SK-N-SH treated with all-trans-retinoic acid at 6 μM for 48 hours (cell line): Measurements from ENCODE around the gene LIAS.

Experiments used
- ATAC-seq: fragments of 200-7000 bp; cut with Tn5 transposase; 3 replicates; pipeline ENCODE4 v1.9.1; 2020; ENCODE audit warnings: mild to moderate bottlenecking, moderate library complexity
- ARNTL ChIP-seq: fragments of 450-650 bp; formaldehyde crosslinking; IDR thresholded peaks from 2 replicates; pipeline ENCODE4 v1.5.0; 2020; ENCODE audit warnings: low read depth, mild to moderate bottlenecking, moderate library complexity, borderline replicate concordance
- BACH2 ChIP-seq: fragments of 250-450 bp; sonication (Bioruptor Pico); IDR thresholded peaks from 2 replicates; pipeline ENCODE4 v1.9.0; 2021; ENCODE audit warnings: mild to moderate bottlenecking, borderline replicate concordance
- CSDC2 ChIP-seq: fragments of 250-450 bp; sonication (Bioruptor Pico); IDR thresholded peaks from 2 replicates; pipeline ENCODE4 v1.5.0; 2020; ENCODE audit warnings: mild to moderate bottlenecking, moderate library complexity
- ESRRG ChIP-seq: fragments of 250-450 bp; sonication (Bioruptor Pico); IDR thresholded peaks from 2 replicates; pipeline ENCODE4 v1.6.1; 2021; ENCODE audit warnings: mild to moderate bottlenecking
- GLIS3 ChIP-seq: fragments of 250-450 bp; sonication (Bioruptor Pico); IDR thresholded peaks from 2 replicates; pipeline ENCODE4 v1.5.0; 2020; ENCODE audit warnings: mild to moderate bottlenecking, moderate library complexity
- ISL1 ChIP-seq: fragments of 250-450 bp; sonication (Bioruptor Pico); IDR thresholded peaks from 2 replicates; pipeline ENCODE4 v2.1.2; 2022; ENCODE audit warnings: mild to moderate bottlenecking, moderate library complexity
- OSR1 ChIP-seq: fragments of 250-450 bp; sonication (Bioruptor Pico); IDR thresholded peaks from 2 replicates; pipeline ENCODE4 v1.8.0; 2022; ENCODE audit warnings: moderate library complexity, mild to moderate bottlenecking, inconsistent platforms
- PPARA ChIP-seq: fragments of 250-450 bp; sonication (Bioruptor Pico); IDR thresholded peaks from 2 replicates; pipeline ENCODE4 v1.5.0; 2020; ENCODE audit warnings: mild to moderate bottlenecking, borderline replicate concordance
- RARB ChIP-seq: fragments of 250-450 bp; sonication (Bioruptor Pico); IDR thresholded peaks from 2 replicates; pipeline ENCODE4 v1.8.0; 2021; ENCODE audit warnings: mild to moderate bottlenecking, moderate library complexity
- SNAI2 ChIP-seq: fragments of 250-450 bp; sonication (Bioruptor Pico); IDR thresholded peaks from 2 replicates; pipeline ENCODE4 v1.5.0; 2020; ENCODE audit warnings: mild to moderate bottlenecking, moderate library complexity
- TCF4 ChIP-seq: fragments of 250-450 bp; sonication (Bioruptor Pico); IDR thresholded peaks from 2 replicates; pipeline ENCODE4 v1.8.0; 2021; ENCODE audit warnings: mild to moderate bottlenecking, moderate library complexity, borderline replicate concordance
- ZFP3 ChIP-seq: fragments of 250-450 bp; sonication (Bioruptor Pico); IDR thresholded peaks from 2 replicates; pipeline ENCODE4 v1.5.0; 2020; ENCODE audit warnings: mild to moderate bottlenecking, moderate library complexity
- ZFP30 ChIP-seq: fragments of 450-650 bp; formaldehyde crosslinking; IDR thresholded peaks from 2 replicates; pipeline ENCODE4 v1.5.0; 2022; ENCODE audit warnings: mild to moderate bottlenecking, moderate library complexity
- ZNF565 ChIP-seq: fragments of 450-650 bp; formaldehyde crosslinking; conservative IDR thresholded peaks from 2 replicates; pipeline ENCODE4 v1.5.0; 2020; ENCODE audit warnings: low read depth, mild to moderate bottlenecking, moderate library complexity
- ZNF70 ChIP-seq: fragments of 450-650 bp; formaldehyde crosslinking; IDR thresholded peaks from 2 replicates; pipeline ENCODE4 v1.5.0; 2020; ENCODE audit warnings: mild to moderate bottlenecking, moderate library complexity
- TF ChIP-seq, protein P1 (sequence below): fragments of 250-450 bp; sonication (Bioruptor Pico); IDR thresholded peaks from 2 replicates; pipeline ENCODE4 v1.5.0; 2020; ENCODE audit warnings: mild to moderate bottlenecking, moderate library complexity
- TF ChIP-seq, protein P2 (sequence below): fragments of 250-450 bp; sonication (Bioruptor Pico); IDR thresholded peaks from 2 replicates; pipeline ENCODE4 v1.8.0; 2020; ENCODE audit warnings: mild to moderate bottlenecking, moderate library complexity, borderline replicate concordance
- TF ChIP-seq, protein P3 (sequence below): fragments of 250-450 bp; sonication (Bioruptor Pico); IDR thresholded peaks from 2 replicates; pipeline ENCODE4 v1.8.0; 2021; ENCODE audit warnings: low read depth, mild to moderate bottlenecking, moderate library complexity, borderline replicate concordance
- TF ChIP-seq, protein P4 (sequence below): fragments of 250-450 bp; sonication (Bioruptor Pico); IDR thresholded peaks from 2 replicates; pipeline ENCODE4 v1.5.1; 2021; ENCODE audit warnings: mild to moderate bottlenecking, moderate library complexity

The LIAS gene

DNA sequence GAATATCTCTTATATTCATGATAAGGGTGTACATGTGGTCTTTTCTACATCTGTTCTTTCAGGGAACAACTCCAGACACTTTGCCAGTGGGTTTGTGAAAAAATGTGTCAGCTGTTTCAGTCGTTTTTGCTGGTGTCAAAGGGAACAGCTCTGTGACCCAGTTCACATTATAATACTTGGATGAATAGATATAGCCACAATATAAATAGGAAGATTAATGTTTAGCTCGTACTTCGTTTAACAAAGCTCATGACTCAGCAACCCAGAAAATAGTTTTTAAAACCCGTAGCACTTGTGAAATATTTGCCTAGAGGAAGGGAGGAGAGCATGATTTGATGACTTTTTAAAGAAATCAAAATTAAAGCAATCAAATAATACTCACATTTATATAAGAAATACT is 7.9 kb downstream of the LIAS start:
- TF ChIP-seq, protein P1, sequence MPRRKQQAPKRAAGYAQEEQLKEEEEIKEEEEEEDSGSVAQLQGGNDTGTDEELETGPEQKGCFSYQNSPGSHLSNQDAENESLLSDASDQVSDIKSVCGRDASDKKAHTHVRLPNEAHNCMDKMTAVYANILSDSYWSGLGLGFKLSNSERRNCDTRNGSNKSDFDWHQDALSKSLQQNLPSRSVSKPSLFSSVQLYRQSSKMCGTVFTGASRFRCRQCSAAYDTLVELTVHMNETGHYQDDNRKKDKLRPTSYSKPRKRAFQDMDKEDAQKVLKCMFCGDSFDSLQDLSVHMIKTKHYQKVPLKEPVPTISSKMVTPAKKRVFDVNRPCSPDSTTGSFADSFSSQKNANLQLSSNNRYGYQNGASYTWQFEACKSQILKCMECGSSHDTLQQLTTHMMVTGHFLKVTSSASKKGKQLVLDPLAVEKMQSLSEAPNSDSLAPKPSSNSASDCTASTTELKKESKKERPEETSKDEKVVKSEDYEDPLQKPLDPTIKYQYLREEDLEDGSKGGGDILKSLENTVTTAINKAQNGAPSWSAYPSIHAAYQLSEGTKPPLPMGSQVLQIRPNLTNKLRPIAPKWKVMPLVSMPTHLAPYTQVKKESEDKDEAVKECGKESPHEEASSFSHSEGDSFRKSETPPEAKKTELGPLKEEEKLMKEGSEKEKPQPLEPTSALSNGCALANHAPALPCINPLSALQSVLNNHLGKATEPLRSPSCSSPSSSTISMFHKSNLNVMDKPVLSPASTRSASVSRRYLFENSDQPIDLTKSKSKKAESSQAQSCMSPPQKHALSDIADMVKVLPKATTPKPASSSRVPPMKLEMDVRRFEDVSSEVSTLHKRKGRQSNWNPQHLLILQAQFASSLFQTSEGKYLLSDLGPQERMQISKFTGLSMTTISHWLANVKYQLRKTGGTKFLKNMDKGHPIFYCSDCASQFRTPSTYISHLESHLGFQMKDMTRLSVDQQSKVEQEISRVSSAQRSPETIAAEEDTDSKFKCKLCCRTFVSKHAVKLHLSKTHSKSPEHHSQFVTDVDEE (CRISPR knock-in tag) = no peak
- no peak for ATAC-seq

DNA sequence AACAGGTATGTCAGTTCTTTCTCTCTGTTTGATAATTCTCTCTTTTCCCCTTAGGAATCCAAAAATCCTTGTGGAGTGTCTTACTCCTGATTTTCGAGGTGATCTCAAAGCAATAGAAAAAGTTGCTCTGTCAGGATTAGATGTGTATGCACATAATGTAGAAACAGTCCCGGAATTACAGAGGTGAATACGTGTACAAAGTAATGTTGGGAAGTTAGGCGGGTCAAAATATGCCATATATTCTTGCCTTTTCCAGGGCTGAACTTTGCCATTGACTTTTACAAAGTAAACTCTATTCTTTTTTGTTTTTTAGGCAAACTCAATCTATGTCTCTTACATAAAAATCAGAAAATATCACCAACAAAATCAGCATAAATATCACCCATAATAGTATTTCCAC is 8.6 kb downstream of the LIAS start:
- TF ChIP-seq RARB (CRISPR knock-in tag) (no peak), ZNF565 (CRISPR knock-in tag) (no peak), PPARA (no peak), TCF4 (no peak), OSR1 (CRISPR knock-in tag) (no peak), CSDC2 (no peak), GLIS3 (no peak), ZFP3 (CRISPR knock-in tag) (no peak), ISL1 (CRISPR knock-in tag) (no peak), SNAI2 (no peak), ZNF70 (CRISPR knock-in tag) (no peak), ESRRG (CRISPR knock-in tag) (no peak), ARNTL (no peak)
- TF ChIP-seq, protein P2, sequence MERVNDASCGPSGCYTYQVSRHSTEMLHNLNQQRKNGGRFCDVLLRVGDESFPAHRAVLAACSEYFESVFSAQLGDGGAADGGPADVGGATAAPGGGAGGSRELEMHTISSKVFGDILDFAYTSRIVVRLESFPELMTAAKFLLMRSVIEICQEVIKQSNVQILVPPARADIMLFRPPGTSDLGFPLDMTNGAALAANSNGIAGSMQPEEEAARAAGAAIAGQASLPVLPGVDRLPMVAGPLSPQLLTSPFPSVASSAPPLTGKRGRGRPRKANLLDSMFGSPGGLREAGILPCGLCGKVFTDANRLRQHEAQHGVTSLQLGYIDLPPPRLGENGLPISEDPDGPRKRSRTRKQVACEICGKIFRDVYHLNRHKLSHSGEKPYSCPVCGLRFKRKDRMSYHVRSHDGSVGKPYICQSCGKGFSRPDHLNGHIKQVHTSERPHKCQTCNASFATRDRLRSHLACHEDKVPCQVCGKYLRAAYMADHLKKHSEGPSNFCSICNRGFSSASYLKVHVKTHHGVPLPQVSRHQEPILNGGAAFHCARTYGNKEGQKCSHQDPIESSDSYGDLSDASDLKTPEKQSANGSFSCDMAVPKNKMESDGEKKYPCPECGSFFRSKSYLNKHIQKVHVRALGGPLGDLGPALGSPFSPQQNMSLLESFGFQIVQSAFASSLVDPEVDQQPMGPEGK = no peak
- TF ChIP-seq, protein P3, sequence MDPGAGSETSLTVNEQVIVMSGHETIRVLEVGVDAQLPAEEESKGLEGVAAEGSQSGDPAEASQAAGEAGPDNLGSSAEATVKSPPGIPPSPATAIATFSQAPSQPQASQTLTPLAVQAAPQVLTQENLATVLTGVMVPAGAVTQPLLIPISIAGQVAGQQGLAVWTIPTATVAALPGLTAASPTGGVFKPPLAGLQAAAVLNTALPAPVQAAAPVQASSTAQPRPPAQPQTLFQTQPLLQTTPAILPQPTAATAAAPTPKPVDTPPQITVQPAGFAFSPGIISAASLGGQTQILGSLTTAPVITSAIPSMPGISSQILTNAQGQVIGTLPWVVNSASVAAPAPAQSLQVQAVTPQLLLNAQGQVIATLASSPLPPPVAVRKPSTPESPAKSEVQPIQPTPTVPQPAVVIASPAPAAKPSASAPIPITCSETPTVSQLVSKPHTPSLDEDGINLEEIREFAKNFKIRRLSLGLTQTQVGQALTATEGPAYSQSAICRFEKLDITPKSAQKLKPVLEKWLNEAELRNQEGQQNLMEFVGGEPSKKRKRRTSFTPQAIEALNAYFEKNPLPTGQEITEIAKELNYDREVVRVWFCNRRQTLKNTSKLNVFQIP (CRISPR knock-in tag) = no peak
- ATAC-seq = no peak

DNA sequence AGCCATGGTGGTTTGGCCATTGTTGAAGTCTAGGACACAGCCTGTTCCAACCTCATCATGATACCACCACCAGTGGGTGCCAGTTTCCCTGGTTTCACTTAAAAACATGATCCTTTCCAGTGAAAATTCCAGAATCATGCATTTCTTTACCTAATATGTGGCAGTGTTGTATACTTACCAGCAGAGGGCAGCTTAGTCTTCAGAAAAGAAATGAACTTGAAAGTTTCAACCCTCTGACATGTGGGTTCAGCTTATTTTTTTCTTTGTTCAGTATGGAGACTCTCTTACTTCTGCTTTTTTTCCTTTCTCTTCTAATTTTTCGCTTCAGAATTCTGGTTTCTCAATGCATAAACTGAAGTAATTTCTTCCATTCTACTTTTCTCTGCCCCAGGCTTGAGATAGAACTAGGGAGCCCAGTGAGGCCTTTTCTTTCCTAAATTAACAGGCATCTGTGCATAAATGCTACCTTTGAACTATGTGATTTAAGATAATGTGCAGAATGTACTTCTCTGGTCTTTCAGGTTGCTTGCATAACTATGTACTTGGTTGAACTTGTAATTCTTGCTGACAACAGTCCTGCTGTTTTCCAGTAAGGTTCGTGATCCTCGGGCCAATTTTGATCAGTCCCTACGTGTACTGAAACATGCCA is 10.7 kb downstream of the LIAS start:
- ATAC-seq = peak; percentile 92
- no peak for TF ChIP-seq BACH2
- no peak for TF ChIP-seq ZFP3 (CRISPR knock-in tag)
- TF ChIP-seq SNAI2 = no peak
- TF ChIP-seq, protein P2 = no peak
- TF ChIP-seq CSDC2 = no peak
- TF ChIP-seq TCF4 = no peak
- TF ChIP-seq, protein P3 (CRISPR knock-in tag) = no peak; the same call in 1 of the 2 replicates
- TF ChIP-seq, protein P4, sequence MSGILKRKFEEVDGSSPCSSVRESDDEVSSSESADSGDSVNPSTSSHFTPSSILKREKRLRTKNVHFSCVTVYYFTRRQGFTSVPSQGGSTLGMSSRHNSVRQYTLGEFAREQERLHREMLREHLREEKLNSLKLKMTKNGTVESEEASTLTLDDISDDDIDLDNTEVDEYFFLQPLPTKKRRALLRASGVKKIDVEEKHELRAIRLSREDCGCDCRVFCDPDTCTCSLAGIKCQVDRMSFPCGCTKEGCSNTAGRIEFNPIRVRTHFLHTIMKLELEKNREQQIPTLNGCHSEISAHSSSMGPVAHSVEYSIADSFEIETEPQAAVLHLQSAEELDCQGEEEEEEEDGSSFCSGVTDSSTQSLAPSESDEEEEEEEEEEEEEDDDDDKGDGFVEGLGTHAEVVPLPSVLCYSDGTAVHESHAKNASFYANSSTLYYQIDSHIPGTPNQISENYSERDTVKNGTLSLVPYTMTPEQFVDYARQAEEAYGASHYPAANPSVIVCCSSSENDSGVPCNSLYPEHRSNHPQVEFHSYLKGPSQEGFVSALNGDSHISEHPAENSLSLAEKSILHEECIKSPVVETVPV (CRISPR knock-in tag) = no peak
- no peak for TF ChIP-seq ISL1 (CRISPR knock-in tag)
- TF ChIP-seq GLIS3 = no peak
- no peak for TF ChIP-seq ESRRG (CRISPR knock-in tag)
- TF ChIP-seq ZNF565 (CRISPR knock-in tag) = no peak
- TF ChIP-seq RARB (CRISPR knock-in tag) = no peak
- no peak for TF ChIP-seq ZFP30 (CRISPR knock-in tag)
